Fibroblast of skin of left biceps (primary cell): ENCODE measurements around the gene AP3D1.
"Not testable (repeated sequence)": the region's sequence is repeated elsewhere in the genome, so short reads cannot be mapped to it uniquely, and the experiment has no call there.

ENCODE experiments used
- DNase-seq, 2 experiments: peaks; one replicate each; pipeline ENCODE4 v3.0.0-alpha.2; 2013; ENCODE audit warnings: low read depth in 2 of 2

Gene AP3D1

GRCh38 chr19:2150794-2151338 lies 500 bp downstream of the AP3D1 start:
- no peak for DNase-seq

DNA sequence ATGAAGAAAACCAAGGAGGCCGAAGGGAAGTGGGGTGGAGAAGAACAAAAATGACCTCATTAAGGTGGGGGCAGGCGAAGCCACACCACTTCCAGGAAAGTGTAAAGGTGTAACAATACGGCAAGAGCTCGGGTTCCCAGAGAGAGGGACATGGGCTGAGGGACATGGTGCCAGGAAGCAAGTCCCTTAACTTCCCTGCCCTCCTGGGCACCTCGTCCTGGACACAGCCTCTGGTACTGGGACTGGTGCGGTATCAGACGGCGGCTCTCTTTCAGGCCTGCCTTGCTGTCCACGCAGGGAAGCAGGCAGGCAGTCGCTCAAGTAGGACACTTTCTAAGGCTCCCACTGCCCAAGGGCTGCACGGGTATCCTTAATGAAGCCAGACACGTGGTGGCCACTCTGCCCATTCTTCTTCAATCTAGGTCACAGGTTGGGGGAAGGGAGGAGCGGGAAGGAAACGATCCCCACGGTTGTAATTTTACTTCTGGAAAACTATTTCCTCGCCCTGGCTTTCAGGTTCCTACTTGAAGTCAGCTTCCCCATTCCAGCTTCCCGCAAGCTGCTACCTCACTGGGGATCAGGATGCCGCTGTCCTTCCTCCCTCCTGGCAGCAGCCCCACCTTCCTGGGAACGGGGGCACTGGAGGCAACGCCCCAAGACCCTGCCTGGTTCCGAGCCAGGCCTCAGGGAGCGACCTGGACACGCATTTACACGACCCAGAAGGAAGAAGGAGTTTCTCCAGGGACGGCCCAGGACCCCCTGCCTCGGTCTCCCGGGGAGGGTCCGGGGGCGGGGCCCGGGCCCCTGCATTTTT lies 1.2 kb downstream of the AP3D1 start:
- no peak for DNase-seq

DNA sequence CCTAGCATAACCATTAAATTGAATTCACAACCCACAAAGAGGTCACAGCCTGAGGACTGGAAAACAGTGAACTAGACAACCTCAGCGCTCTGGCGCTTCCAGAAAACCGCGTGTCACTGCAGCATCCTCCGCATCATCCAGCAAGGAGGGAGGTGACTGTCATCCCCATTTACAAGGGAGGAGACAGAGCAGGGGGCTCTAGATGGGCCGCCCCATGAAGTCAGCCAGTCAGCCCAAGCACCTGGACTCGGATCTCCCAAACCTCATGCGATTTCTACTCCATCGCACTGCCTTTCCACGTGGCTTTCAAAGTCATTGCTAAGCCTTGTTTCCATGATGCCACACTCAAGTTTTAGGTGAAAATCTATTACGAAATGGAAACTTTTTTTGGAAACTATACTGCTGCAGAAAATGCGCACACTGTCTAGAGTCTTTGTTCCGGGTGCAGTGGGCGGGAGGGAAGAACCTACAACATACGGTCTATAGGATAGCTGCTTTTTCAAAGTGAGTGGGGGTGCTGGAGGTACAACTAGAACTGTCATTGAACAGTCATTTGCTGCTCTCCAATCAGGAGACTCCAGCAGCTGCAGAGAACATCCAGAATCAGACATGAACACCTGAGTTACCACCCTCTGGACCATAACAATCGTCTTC lies 2.8 kb downstream of the AP3D1 start:
- DNase-seq = no peak

- DNase-seq = no peak
Observed at GRCh38 chr19:2145831-2146241, 5.5 kb downstream of the AP3D1 start.

DNA sequence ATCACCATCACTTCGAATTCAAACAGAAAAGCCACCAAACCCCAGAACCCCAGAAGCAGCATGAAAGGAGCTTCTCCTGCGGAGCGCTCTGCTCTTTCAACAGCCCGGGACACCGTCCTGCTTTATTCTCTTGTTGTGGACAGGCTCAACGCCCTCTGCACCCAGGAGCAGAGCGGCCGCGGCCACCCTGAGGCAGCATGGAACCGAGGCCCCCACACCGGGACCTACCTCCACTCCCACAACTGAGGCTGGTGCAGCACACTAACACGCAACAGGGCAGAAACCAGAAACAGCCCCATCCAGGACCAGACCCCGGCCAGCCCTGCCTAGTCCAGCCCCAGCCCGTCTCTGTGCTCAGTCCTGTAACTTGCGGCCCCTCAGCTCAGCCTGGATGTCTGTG lies 7.2 kb downstream of the AP3D1 start:
- no peak for DNase-seq

- no peak for DNase-seq
Observed at GRCh38 chr19:2142173-2142829, 9.1 kb downstream of the AP3D1 start.

- no peak for DNase-seq
Observed at GRCh38 chr19:2140138-2140569, 11.2 kb downstream of the AP3D1 start.

DNA sequence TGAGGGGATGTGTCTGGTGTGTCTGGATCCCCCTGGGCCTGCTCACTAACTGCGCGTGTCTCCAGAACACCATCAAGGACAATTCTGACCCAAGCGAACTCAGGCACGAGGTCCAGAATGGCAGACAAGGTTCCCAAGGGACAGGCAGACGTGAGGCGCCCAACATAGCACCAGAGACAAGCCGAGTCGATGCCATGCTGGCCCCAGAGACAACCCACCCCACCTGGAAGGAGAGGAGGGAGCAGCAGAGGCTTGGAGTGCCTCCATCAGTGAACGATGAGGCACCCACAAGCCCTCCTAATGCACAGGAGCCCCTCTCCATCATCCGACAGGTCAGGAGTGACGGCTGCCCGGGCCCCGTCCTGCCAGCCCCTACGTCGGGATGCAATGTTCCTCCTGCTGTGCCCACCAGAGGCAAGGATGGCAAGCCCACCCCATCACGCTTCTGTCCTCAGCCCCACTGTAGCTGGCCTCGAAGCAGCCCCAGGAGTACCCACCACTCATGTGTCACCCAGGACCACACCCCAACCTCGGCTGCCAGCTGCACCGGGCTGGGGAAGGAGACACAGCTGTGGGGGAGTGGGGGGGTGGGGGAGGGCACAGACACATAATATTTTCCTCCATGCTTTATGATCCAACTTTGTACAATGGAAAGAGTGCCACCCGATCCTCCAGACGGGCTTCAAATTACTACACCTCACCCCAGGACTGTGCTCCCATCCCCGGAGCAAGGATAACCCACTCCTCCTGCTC lies 11.8 kb downstream of the AP3D1 start:
- no peak for DNase-seq

GRCh38 chr19:2138061-2138728 lies 13.2 kb downstream of the AP3D1 start:
- DNase-seq = no peak

GRCh38 chr19:2136796-2137195 lies 14.6 kb downstream of the AP3D1 start:
- no peak for DNase-seq

DNA sequence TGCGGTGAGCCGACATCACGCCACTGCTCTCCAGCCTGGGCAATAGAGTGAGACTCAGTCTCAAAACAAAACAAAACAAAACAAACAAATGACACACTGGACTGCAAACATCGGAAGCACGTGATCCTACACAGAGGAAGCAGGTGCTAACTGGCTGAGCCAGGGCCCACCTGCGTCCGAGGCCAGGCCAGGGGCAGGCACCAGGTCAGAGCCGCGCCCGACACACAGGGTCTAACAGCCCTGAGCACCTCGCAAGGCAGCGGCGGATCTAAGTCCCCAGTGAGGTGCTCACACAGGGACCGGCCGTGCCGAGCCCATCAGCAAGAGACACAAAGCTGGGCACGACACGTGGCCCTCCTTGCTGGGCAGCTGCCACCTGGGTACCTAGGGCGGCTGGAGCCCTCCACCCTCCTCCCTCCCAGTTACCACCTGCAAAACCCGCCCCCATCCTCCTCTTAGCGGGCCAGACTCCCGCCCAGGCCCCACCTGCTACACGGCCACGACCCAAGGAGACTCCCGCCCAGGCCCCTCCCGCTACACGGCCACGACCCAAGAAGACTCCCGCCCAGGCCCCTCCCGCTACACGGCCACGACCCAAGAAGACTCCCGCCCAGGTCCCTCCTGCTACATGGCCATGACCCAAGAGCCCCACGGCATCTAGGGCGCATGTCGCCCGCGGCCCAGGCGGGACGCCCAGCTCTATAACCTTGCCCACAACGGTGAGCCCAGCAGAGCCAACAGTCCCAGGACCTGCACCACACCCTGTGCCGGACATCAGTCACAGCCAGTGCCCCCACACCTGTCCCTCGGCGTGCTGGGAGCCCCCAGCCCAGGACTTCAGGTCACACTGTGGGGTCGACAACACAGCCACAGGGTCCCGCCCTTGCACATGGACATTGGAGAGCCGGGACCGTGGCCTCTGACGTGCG lies 15.6 kb downstream of the AP3D1 start:
- DNase-seq = no peak

DNA sequence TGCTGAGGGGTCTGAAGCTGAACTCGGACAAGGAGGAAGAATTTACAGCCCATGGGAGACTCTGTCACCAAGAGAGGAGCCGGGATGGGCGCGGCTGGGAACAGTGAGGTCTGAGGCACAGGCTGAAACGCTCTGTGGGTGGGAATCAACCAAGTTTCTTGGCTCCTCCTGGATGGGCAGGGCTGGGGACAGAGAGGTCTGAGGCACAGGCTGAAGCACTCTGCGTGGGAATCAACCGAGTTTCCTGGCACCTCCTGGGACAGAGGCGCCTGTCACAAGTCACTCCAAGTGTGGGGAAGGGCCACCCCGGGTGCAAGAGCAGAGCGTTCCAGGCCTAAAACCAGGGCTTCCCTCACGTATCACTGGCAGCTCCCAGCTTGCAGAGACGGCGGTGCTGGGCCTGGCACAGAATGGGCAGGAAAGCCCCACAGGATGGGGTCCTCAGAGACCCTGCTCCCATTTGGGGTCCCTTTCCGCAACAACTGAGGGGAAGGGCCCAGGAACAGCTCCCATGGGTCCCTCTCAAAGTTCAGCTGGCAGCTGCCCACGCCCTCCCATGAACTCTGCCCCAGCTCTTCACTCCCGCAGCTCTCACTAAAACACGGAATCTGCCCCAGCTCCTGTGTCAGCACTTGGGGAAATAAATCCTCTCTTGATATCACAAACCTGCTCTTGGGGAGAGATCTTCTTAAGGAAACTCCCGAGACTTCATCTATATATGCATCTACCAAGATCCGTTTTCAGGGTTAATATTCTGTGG lies 18.5 kb downstream of the AP3D1 start:
- DNase-seq = no peak

DNA sequence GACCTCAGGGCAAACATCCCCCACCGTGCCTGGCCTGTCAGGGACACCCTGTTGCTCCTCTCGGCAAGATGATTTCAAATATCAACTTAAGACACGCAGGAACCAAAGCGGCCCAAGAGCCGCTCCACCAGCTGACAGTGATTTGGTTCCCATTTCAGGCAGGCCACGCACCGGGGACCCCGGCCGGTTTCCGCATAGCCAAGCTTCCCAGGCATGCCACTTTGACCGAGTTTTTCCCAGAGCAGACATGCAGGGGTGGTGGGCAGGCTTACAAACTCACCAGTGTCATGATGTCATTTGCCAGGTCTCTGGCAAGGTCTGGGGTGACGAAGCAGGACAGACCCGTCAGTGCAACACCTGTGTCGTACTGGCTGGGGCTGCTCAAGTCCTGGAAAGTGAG lies 19.2 kb downstream of the AP3D1 start:
- no peak for DNase-seq

GRCh38 chr19:2131012-2131975 lies 20.1 kb downstream of the AP3D1 start:
- not testable (repeated sequence) for DNase-seq

DNA sequence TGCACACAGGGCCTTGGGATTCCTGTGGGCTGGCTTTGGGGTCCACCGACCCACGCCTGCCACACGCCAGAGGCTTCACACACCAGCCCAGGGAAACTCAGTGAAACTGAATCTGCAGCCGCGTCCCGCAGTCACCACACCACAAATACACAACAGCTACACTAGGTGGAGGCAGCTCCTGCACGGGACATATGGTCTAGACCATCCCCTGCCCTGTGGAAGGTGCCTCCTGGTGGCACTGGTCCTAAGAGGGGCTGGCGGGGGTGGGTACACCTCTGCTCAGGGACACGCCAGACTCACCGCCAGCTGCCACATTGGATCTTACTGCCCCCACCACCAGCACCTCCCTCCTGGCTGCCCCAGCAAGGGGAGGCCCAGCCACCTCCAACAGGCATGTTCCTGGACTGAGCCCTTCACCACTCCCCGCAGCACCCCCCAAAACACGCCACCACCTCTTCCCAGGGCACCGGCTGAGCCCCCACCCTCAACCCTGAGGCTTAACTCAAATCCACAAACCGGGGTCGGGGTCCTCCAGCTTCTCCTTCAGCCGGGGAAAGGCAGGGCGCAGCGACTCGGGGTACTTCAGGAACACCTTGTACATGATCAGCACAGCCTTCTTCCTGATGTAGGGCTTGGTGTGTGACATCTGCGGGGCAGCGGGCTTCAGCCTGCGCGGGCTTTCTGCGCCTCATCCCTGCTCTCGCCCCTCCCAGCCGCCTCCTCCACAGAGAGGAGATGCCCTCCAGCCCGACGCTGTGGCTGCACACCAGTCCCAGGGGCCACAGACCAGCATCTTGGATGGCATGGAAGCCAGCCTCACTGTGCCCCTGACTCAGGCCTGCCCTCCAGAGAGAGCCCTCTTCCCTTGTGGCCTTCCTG lies 21.2 kb downstream of the AP3D1 start:
- no peak for DNase-seq

- no peak for DNase-seq
Observed at GRCh38 chr19:2129486-2129885, 21.9 kb downstream of the AP3D1 start.

- no peak for DNase-seq
Observed at GRCh38 chr19:2129022-2129421, 22.3 kb downstream of the AP3D1 start.
